Astrocyte of the cerebellum (primary cell): Measurements from ENCODE around the gene ADORA1.
A peak's percentile ranks its signal among the peaks of the same experiment; 100 is the strongest.

Source experiments
- DNase-seq: peaks from one replicate; pipeline ENCODE4 v3.0.0-alpha.2; 2011; ENCODE audit warnings: low read depth
- H3K4me3 ChIP-seq: 2 replicates; pipeline ENCODE4 v1.5.1; 2011; ENCODE audit warnings: mild to moderate bottlenecking, low read depth, low read length, moderate library complexity
- in situ Hi-C: cut with HindIII; loops from 2 replicates; pipeline ENCODE4 v1.10.0; 2017; ENCODE audit warnings: low sequenced_read_pairs
- TF ChIP-seq, protein P1 (sequence below): IDR thresholded peaks from 2 replicates; pipeline ENCODE4 v1.5.1; 2012; ENCODE audit warnings: low read length, low read depth, moderate library complexity, mild to moderate bottlenecking; ENCODE audit errors: missing control alignments

The ADORA1 gene

DNA sequence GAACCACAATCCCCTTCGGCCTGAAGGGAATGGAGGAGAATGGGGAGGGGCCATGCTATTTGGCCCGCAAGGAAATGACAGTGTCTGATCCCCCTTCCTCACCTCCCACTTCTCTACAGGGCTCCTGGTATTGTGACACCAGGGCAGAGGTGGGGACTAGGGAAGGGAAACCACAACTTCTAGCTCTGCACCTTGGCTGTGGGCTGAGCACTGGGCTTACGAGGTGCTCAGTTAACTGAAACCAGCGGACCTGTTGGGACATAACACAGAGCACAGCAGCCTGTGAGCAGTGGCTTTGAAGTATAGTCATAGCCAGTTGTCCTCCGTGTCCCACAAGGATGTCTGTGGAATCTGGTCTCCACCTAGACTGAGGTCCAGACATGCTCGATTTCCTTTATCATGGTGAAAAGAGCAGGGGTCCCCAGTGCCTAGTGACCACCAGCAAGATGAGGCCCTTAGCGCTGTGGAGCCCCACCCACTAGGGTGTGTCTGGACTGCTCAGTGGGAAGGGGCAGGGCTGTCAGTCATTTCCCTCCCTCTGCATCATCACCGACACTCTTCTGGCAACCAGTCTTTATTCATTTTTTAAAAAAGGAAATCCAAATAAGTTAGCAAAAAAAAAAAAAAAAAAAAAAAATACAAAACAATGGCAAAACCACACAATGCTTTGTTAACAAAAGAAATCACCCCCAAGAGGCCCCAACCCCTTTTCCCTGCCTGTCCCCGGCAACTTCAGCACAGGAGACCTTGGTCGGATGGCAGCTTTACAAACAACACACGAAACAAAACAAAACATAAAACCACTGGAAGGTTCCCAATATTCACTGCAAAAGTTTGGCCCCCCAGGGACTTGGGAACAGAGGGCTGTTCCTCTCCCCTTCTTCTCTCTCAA is 44.7 kb upstream of the ADORA1 start:
- TF ChIP-seq, protein P1, sequence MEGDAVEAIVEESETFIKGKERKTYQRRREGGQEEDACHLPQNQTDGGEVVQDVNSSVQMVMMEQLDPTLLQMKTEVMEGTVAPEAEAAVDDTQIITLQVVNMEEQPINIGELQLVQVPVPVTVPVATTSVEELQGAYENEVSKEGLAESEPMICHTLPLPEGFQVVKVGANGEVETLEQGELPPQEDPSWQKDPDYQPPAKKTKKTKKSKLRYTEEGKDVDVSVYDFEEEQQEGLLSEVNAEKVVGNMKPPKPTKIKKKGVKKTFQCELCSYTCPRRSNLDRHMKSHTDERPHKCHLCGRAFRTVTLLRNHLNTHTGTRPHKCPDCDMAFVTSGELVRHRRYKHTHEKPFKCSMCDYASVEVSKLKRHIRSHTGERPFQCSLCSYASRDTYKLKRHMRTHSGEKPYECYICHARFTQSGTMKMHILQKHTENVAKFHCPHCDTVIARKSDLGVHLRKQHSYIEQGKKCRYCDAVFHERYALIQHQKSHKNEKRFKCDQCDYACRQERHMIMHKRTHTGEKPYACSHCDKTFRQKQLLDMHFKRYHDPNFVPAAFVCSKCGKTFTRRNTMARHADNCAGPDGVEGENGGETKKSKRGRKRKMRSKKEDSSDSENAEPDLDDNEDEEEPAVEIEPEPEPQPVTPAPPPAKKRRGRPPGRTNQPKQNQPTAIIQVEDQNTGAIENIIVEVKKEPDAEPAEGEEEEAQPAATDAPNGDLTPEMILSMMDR: no peak
- DNase-seq: no peak
- in situ Hi-C loops: no loop called here
- no peak overlapping the region for H3K4me3 ChIP-seq

DNA sequence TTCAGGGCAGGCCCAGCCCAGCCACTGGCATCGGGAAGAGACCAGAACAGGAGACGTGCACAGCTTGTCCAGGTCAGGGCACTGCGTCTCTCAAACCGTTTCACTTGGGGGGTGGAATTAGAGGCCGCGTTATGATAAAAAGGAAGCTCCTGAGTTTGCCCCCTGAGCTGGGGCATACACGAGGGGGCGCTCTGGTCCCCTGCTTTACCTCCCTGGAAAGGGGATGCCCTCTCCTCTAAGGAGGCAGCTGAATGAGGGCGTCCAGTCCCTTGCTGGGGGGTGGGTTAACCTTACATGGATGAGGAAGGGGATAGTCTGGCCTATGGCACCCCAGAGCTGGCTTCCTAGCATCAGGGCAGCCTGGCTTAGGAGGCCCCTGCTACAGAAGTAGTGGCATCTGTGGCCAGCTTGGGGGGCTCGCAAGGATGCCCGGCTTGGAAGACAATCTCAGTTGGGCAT is 44.0 kb upstream of the ADORA1 start:
- TF ChIP-seq, protein P1: no peak
- in situ Hi-C loops: no loop called here
- no peak for DNase-seq
- H3K4me3 ChIP-seq: no peak overlapping the region

DNA sequence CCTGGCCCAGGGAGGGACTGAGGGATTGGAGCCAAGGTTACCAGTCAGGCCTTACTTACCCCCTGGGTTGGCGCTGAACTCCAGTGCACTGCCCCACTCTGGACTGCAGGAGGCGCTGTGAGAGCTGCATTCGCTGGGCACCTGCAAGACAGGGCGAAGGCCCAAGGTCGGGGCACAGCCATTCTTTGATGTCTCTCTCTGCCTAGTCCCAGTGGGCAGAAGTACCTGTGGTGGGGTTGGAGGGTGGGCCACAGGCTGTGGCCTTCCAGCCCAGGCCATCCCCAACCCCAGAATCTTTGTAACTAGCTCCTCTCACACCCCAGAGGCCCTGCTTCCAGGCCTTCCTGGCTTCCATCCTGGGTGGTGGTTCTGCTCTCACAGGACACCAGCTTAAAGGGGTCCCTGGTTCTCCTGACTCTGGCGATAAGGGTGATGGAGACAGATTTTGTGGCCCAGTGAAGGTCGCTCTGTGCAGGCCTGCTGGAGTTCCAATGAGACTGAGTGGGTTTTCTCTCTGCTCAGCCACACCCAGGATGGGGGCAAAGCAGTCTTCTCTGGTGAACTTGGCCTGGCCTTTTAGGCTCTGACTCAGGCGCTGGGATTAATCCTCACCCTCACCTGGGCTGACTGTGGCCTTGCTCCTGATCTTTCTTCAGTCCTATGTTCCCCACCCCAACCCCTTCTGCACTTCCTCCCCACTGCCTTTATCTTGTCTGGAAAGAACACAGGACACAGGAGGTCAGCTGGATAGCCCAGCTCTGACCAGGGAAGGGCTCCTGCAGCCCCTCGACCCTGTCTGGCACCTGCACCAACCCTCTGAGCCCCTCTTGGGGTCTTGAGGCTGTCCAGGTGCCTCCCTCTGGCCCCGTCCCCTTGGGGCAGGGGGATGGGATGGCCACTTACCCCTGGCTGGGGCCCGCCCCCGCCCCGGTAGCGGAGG is 42.7 kb upstream of the ADORA1 start:
- no peak for DNase-seq
- in situ Hi-C loops: no loop called here
- TF ChIP-seq, protein P1: peak; percentile 29
- no peak overlapping the region for H3K4me3 ChIP-seq

DNA sequence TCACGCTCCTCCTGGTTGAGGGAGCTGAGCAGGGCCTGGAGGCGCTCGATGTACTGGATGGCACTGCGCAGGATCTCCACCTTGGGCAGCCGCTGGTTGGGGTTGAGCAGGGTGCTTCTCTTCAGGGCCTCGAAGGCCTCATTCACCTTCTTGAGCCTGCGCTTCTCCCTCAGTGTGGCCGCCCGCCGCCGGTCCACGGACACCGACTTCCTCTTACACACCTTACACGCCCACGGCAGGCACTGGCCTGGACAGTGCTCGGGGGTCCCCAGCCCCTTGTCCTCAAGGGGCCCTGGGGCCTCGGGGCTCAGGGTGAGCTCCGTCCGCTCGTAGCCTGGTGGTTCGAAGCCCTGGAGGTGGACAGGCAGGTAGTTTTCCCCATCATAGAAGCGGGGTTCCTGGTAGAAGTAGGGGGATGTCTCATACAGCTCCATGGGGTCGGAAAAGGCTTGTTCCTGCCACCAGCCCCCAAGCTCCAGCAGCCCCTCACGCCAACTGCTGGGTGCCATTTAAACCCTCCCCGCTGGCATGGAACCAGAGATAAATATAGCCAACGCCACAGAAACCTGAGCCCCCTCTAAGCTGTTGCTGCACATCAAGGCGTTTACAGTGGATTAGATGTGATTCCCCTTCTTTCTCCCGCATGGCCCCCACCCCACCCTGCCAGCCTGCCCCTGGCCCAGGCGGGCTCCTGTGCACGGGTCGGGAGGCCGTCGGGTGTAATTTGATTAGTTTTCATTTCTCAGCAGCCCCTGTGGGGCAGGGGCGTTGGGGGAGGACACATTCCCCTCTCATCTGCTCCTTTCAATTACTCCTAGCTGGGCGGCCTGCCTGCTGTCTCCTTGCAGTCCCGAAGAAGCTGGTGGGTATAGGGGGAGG is 41.8 kb upstream of the ADORA1 start, which contains the start of gene MYOG:
Gene MYOG, minus strand, starts transcription at position 485 of the 879 bp plus-strand sequence. Its CDS starts 51 bp downstream, at position 434.
- no peak within 1 kb of the TSS for H3K4me3 ChIP-seq
- TF ChIP-seq, protein P1: no peak
- in situ Hi-C loops: no loop called here
- no peak for DNase-seq

DNA sequence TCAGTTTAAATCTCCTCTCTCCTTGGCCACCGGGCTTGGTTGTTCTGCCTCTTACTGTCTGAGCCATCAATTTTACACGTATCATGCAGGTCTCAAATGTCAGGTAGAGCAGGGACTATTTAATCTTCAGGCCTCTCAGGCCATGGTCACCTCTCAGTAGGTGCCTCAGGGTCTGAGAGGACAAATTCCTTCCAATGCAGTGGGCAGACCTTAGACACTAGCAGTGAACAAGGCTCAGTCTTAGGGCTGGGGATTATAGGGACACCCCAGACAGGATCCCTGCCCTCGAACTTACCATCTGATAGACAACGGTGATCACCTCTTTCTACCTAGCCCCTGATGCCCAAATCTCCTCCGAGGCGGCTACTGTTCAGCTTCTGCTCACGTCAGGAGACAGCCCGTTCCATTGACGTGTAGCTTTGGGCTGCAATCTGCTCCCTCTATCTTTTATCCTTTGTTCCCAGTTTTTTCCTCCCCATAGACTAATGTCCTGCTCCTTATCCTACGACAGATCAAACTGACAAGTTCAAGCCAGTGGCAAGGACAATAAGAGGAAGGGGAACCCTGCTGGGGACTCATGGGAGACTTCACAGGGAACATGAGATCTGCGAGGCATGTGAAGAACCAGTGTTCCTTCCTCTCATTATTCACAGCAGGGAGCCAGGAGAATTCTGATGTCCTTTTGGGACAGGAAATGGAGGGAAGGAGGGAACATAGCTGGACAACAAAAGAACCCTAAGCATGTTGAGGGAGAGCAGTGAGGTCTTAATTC is 40.3 kb upstream of the ADORA1 start:
- no peak overlapping the region for H3K4me3 ChIP-seq
- TF ChIP-seq, protein P1: no peak
- in situ Hi-C loops: no loop called here
- DNase-seq: no peak
